ENCODE results near the gene FXYD3. TPM values are rescaled to one million over a fixed set of nuclear protein-coding genes. Genes with fewer than 3 reads are reported as not detected.

Gene FXYD3
- total and polyA plus RNA-seq, 2 of the 13 experiments (the other 11 are each of a cell fraction or from before 2014, with no cell fraction given), result 4.9 TPM; not detected in 1

DNA sequence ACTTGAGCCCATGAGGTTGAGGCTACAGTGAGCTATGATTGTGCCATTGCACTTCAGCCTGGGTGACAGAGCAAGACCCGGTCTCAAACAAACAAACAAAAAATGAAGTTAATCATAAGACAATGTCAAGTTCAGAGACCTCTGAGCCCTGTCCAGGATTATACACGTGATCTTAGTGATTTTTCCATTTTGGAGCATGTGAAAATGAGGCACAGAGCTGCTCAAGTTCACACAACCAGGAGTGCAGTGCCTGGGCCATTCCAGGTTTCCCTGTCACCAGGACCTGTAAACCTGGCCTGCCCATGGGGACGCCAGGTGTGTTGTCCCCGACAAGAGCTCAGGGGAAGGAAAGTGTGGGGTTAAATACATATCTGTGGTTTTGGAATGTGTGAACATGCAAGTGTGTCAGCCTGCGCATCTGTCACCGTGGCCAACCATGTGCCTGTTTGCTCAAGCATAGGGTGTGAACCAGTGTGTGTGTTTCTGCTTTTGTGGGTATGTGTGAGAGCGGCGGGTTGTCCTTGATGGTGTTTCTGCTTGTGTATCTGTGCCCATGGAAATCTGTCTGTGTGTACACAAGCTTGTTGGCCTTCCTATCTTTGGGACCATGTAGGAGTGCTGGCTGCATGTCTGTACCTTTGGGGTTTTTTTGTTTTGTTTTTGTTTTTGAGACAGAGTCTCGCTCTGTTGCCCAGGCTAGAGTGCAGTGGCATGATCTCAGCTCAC, 21.5 kb downstream of the FXYD3 start (continued):
- TF ChIP-seq, protein P1, sequence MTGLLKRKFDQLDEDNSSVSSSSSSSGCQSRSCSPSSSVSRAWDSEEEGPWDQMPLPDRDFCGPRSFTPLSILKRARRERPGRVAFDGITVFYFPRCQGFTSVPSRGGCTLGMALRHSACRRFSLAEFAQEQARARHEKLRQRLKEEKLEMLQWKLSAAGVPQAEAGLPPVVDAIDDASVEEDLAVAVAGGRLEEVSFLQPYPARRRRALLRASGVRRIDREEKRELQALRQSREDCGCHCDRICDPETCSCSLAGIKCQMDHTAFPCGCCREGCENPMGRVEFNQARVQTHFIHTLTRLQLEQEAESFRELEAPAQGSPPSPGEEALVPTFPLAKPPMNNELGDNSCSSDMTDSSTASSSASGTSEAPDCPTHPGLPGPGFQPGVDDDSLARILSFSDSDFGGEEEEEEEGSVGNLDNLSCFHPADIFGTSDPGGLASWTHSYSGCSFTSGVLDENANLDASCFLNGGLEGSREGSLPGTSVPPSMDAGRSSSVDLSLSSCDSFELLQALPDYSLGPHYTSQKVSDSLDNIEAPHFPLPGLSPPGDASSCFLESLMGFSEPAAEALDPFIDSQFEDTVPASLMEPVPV (CRISPR knock-in tag; IDR thresholded peaks at IDR 0.05), result no peak
- TF ChIP-seq ZNF234 (CRISPR knock-in tag; conservative IDR thresholded peaks at IDR 0.05), result no peak
- TF ChIP-seq, protein P2, sequence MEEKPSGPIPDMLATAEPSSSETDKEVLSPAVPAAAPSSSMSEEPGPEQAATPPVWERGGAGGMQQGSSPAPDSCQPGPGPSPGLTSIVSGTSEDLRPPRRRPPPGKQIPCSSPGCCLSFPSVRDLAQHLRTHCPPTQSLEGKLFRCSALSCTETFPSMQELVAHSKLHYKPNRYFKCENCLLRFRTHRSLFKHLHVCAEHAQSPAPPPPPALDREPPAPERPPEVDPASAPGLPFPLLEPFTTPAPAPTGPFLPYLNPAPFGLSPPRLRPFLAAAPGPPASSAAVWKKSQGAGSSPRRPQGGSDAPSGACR (CRISPR knock-in tag; IDR thresholded peaks at IDR 0.05), result no peak
- TF ChIP-seq NR2F2 (IDR thresholded peaks at IDR 0.05; ENCODE audit: borderline replicate concordance, low read depth), result peak; percentile 59; the same call in 1 of the 2 replicates
- no peak for TF ChIP-seq ZNF558 (CRISPR knock-in tag; IDR thresholded peaks at IDR 0.05; ENCODE audit: borderline replicate concordance)
- no peak for TF ChIP-seq FOXP1 (IDR thresholded peaks at IDR 0.05)
- TF ChIP-seq FOXP1 (CRISPR knock-in tag; IDR thresholded peaks at IDR 0.05), result peak; percentile 47; the same call in 1 of the 2 replicates
- no peak for TF ChIP-seq GTF2F1 (IDR thresholded peaks at IDR 0.05; ENCODE audit: low read length)
- no peak for TF ChIP-seq ZNF891 (CRISPR knock-in tag; IDR thresholded peaks at IDR 0.05)
- TF ChIP-seq, protein P3, sequence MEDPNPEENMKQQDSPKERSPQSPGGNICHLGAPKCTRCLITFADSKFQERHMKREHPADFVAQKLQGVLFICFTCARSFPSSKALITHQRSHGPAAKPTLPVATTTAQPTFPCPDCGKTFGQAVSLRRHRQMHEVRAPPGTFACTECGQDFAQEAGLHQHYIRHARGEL (CRISPR knock-in tag; IDR thresholded peaks at IDR 0.05), result no peak
- no peak for TF ChIP-seq ZBTB8A (CRISPR knock-in tag; IDR thresholded peaks at IDR 0.05; ENCODE audit: borderline replicate concordance, low read depth)
- TF ChIP-seq IKZF1 (IDR thresholded peaks at IDR 0.05), result no peak
- no peak for TF ChIP-seq SNAPC2 (CRISPR knock-in tag; IDR thresholded peaks at IDR 0.05)
- TF ChIP-seq AGO1 (IDR thresholded peaks at IDR 0.05; ENCODE audit: low read depth, low read length, poor library complexity, severe bottlenecking), result no peak
- TF ChIP-seq DMAP1 (CRISPR knock-in tag; IDR thresholded peaks at IDR 0.05), result no peak
- no peak for TF ChIP-seq SMARCC2 (IDR thresholded peaks at IDR 0.05)
- TF ChIP-seq, protein P4, sequence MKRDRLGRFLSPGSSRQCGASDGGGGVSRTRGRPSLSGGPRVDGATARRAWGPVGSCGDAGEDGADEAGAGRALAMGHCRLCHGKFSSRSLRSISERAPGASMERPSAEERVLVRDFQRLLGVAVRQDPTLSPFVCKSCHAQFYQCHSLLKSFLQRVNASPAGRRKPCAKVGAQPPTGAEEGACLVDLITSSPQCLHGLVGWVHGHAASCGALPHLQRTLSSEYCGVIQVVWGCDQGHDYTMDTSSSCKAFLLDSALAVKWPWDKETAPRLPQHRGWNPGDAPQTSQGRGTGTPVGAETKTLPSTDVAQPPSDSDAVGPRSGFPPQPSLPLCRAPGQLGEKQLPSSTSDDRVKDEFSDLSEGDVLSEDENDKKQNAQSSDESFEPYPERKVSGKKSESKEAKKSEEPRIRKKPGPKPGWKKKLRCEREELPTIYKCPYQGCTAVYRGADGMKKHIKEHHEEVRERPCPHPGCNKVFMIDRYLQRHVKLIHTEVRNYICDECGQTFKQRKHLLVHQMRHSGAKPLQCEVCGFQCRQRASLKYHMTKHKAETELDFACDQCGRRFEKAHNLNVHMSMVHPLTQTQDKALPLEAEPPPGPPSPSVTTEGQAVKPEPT (CRISPR knock-in tag; IDR thresholded peaks at IDR 0.05; ENCODE audit: low read depth), result no peak; the same call in 1 of the 2 replicates
- no peak for TF ChIP-seq ZKSCAN1 (IDR thresholded peaks at IDR 0.05; ENCODE audit: low read length)
- TF ChIP-seq, protein P5, sequence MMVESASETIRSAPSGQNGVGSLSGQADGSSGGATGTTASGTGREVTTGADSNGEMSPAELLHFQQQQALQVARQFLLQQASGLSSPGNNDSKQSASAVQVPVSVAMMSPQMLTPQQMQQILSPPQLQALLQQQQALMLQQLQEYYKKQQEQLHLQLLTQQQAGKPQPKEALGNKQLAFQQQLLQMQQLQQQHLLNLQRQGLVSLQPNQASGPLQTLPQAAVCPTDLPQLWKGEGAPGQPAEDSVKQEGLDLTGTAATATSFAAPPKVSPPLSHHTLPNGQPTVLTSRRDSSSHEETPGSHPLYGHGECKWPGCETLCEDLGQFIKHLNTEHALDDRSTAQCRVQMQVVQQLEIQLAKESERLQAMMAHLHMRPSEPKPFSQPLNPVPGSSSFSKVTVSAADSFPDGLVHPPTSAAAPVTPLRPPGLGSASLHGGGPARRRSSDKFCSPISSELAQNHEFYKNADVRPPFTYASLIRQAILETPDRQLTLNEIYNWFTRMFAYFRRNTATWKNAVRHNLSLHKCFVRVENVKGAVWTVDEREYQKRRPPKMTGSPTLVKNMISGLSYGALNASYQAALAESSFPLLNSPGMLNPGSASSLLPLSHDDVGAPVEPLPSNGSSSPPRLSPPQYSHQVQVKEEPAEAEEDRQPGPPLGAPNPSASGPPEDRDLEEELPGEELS (CRISPR knock-in tag; IDR thresholded peaks at IDR 0.05), result peak; percentile 53
- TF ChIP-seq, protein P6, sequence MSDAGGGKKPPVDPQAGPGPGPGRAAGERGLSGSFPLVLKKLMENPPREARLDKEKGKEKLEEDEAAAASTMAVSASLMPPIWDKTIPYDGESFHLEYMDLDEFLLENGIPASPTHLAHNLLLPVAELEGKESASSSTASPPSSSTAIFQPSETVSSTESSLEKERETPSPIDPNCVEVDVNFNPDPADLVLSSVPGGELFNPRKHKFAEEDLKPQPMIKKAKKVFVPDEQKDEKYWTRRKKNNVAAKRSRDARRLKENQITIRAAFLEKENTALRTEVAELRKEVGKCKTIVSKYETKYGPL (CRISPR knock-in tag; IDR thresholded peaks at IDR 0.05), result no peak
- TF ChIP-seq, protein P7, sequence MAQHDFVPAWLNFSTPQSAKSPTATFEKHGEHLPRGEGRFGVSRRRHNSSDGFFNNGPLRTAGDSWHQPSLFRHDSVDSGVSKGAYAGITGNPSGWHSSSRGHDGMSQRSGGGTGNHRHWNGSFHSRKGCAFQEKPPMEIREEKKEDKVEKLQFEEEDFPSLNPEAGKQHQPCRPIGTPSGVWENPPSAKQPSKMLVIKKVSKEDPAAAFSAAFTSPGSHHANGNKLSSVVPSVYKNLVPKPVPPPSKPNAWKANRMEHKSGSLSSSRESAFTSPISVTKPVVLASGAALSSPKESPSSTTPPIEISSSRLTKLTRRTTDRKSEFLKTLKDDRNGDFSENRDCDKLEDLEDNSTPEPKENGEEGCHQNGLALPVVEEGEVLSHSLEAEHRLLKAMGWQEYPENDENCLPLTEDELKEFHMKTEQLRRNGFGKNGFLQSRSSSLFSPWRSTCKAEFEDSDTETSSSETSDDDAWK (CRISPR knock-in tag; IDR thresholded peaks at IDR 0.05), result no peak
- peak; percentile 41; the same call in 1 of the 2 replicates for TF ChIP-seq CEBPG (CRISPR knock-in tag; IDR thresholded peaks at IDR 0.05)
- no peak for TF ChIP-seq ZNF136 (CRISPR knock-in tag; IDR thresholded peaks at IDR 0.05; ENCODE audit: low read depth)
